ENCODE results near the gene MFSD11.

DNA sequence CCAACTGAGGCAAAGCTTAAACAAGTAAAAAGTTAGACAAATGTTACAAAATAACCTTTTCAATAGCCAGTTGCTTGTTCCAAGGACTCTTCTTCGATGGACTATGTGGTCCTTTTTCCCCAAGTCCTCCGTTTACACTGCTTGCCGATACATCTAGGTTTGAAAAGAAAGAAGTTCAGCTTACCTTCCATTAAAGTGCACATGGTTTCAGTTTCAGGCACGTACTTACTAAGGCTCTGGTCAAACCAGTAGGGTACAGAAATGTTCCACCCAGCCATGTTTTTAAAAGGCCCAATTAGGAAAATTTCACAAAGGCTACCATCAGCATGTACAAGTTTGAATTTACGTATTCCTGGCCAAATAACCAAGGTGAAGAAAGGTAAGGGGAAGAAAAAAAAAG, 2.9 kb upstream of the MFSD11 start:
- TF ChIP-seq, protein P1, sequence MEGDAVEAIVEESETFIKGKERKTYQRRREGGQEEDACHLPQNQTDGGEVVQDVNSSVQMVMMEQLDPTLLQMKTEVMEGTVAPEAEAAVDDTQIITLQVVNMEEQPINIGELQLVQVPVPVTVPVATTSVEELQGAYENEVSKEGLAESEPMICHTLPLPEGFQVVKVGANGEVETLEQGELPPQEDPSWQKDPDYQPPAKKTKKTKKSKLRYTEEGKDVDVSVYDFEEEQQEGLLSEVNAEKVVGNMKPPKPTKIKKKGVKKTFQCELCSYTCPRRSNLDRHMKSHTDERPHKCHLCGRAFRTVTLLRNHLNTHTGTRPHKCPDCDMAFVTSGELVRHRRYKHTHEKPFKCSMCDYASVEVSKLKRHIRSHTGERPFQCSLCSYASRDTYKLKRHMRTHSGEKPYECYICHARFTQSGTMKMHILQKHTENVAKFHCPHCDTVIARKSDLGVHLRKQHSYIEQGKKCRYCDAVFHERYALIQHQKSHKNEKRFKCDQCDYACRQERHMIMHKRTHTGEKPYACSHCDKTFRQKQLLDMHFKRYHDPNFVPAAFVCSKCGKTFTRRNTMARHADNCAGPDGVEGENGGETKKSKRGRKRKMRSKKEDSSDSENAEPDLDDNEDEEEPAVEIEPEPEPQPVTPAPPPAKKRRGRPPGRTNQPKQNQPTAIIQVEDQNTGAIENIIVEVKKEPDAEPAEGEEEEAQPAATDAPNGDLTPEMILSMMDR (IDR thresholded peaks at IDR 0.05), result no peak
- TF ChIP-seq EP300 (IDR thresholded peaks at IDR 0.05; ENCODE audit: low read depth), result no peak
